ENCODE measurements around the gene CEP350. TPM values are rescaled to one million over a fixed set of nuclear protein-coding genes. Genes with fewer than 3 reads are reported as not detected.

The CEP350 gene
- total RNA-seq, 1 experiment from 2014 or later = 27.6 TPM

DNA sequence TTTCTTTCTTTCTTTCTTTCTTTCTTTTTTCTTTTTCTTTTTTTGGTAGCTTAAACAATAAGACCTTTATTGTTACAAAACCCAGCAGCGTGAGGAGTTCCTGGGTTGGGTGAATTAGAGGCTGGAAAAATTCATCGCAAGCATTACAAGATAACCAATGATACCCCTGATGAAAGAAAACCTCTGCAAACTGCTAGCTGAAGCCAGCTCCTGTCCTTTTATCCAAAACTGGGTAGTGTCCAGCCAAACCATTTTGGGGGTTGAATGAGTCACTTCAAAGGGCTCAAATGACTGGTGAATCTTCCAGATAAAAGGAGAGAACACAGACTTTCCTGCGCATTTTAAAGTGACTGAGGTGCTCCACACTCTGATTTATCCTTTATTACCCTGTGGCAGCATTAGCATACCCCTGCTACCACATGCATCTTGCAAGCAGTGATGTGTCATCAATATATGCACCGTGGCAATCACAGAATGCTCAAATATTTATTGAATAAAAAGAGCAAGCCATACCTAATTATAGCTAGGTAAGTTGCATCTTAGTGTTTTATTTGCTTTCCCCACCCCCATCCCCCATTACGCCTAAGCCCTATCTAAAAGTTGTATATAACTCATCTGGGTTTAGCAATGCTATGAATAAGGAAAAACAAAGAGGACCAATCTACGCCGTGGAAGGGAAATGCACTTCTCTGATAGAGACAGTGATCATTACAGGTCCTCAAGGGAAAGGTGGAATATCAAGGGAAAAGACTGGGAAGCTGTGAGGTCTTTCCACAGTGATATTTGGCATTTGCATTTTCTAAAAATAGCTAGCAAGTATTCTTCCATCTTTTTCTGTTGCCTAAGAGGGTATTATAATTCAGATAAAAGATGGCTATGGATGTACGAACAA lies 32.4 kb upstream of the CEP350 start (continued):
- TF ChIP-seq, protein P1, sequence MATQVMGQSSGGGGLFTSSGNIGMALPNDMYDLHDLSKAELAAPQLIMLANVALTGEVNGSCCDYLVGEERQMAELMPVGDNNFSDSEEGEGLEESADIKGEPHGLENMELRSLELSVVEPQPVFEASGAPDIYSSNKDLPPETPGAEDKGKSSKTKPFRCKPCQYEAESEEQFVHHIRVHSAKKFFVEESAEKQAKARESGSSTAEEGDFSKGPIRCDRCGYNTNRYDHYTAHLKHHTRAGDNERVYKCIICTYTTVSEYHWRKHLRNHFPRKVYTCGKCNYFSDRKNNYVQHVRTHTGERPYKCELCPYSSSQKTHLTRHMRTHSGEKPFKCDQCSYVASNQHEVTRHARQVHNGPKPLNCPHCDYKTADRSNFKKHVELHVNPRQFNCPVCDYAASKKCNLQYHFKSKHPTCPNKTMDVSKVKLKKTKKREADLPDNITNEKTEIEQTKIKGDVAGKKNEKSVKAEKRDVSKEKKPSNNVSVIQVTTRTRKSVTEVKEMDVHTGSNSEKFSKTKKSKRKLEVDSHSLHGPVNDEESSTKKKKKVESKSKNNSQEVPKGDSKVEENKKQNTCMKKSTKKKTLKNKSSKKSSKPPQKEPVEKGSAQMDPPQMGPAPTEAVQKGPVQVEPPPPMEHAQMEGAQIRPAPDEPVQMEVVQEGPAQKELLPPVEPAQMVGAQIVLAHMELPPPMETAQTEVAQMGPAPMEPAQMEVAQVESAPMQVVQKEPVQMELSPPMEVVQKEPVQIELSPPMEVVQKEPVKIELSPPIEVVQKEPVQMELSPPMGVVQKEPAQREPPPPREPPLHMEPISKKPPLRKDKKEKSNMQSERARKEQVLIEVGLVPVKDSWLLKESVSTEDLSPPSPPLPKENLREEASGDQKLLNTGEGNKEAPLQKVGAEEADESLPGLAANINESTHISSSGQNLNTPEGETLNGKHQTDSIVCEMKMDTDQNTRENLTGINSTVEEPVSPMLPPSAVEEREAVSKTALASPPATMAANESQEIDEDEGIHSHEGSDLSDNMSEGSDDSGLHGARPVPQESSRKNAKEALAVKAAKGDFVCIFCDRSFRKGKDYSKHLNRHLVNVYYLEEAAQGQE (IDR thresholded peaks at IDR 0.05; ENCODE audit: low read depth) = no peak
- TF ChIP-seq POLR2A (IDR thresholded peaks at IDR 0.05; ENCODE audit: borderline replicate concordance, extremely low read depth, insufficient read depth, insufficient read length) (no peak), CBX3 (IDR thresholded peaks at IDR 0.05; ENCODE audit: low read depth) (no peak), YY1 (IDR thresholded peaks at IDR 0.05; ENCODE audit: extremely low read depth, insufficient replicate concordance, low read depth, low read length) (no peak), FOSL1 (IDR thresholded peaks at IDR 0.05; ENCODE audit: low read depth) (no peak), MAX (IDR thresholded peaks at IDR 0.05) (no peak)
- TF ChIP-seq, protein P2, sequence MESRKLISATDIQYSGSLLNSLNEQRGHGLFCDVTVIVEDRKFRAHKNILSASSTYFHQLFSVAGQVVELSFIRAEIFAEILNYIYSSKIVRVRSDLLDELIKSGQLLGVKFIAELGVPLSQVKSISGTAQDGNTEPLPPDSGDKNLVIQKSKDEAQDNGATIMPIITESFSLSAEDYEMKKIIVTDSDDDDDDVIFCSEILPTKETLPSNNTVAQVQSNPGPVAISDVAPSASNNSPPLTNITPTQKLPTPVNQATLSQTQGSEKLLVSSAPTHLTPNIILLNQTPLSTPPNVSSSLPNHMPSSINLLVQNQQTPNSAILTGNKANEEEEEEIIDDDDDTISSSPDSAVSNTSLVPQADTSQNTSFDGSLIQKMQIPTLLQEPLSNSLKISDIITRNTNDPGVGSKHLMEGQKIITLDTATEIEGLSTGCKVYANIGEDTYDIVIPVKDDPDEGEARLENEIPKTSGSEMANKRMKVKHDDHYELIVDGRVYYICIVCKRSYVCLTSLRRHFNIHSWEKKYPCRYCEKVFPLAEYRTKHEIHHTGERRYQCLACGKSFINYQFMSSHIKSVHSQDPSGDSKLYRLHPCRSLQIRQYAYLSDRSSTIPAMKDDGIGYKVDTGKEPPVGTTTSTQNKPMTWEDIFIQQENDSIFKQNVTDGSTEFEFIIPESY (IDR thresholded peaks at IDR 0.05; ENCODE audit: extremely low read depth, insufficient replicate concordance, low read length) = no peak

All from HCT116 (cell line).